ENCODE data around the gene NRXN2. TPM values are rescaled to one million over a fixed set of nuclear protein-coding genes. Genes with fewer than 3 reads are reported as not detected.

Gene NRXN2
- total RNA-seq, 1 donor from 2014 or later, result 2.2 TPM

- TF ChIP-seq EZH2 (IDR thresholded peaks at IDR 0.05), result no peak
- no peak for TF ChIP-seq EZH2phosphoT487 (IDR thresholded peaks at IDR 0.05)
- no peak for TF ChIP-seq CTCF (IDR thresholded peaks at IDR 0.05)
- Histone ChIP-seq H3K79me2 (ENCODE audit: low read depth) (no peaks in the 10 kb centered on the region), H3K9ac (no peak overlapping the region), H3F3A (ENCODE audit: low read depth) (peaks cover 5% of the 10 kb centered on the region), H3K36me3 (no peaks in the 10 kb centered on the region), H3K4me1 (peaks cover 6% of the 10 kb centered on the region), H3K4me3 (no peak overlapping the region), H3K9me3 (ENCODE audit: low read depth) (no peaks in the 10 kb centered on the region), H3K4me2 (no peak overlapping the region), H3K27me3 (peaks cover 18% of the 10 kb centered on the region), H2AFZ (replicated peaks) (no peak overlapping the region), H3K27ac (no peak overlapping the region), H4K20me1 (ENCODE audit: low read depth) (peaks cover 13% of the 10 kb centered on the region)
- Mint-ChIP-seq H3K27me3 (ENCODE audit: insufficient read depth, low read depth) (peaks cover 6% of the 10 kb centered on the region), H3K4me1 (peaks cover 17% of the 10 kb centered on the region), H3K27ac (no peak overlapping the region), H3K36me3 (peaks cover 10% of the 10 kb centered on the region), H3K9me3 (no peaks in the 10 kb centered on the region), H3K4me3 (no peak overlapping the region)
- no peak for DNase-seq (ENCODE audit: low spot score)
These were observed 90.3 kb downstream of the NRXN2 start for GRCh38 chr11:64632654-64633053.

- Histone ChIP-seq H3K4me2 (no peak overlapping the region), H2AFZ (replicated peaks) (no peak overlapping the region), H3K4me3 (no peak overlapping the region), H3K27me3 (peaks cover 18% of the 10 kb centered on the region), H3K9me3 (ENCODE audit: low read depth) (no peaks in the 10 kb centered on the region), H3F3A (ENCODE audit: low read depth) (peaks cover under 1% of the 10 kb centered on the region), H3K4me1 (peaks cover 6% of the 10 kb centered on the region), H3K79me2 (ENCODE audit: low read depth) (no peaks in the 10 kb centered on the region), H3K36me3 (no peaks in the 10 kb centered on the region), H4K20me1 (ENCODE audit: low read depth) (peaks cover 9% of the 10 kb centered on the region), H3K27ac (no peak overlapping the region), H3K9ac (no peak overlapping the region)
- H3K4me3 Mint-ChIP-seq, result no peak overlapping the region
- TF ChIP-seq EZH2phosphoT487 (IDR thresholded peaks at IDR 0.05) (no peak), CTCF (IDR thresholded peaks at IDR 0.05) (no peak), EZH2 (IDR thresholded peaks at IDR 0.05) (no peak)
- no peak overlapping the region for H3K27ac Mint-ChIP-seq
- DNase-seq (ENCODE audit: low spot score), result no peak
- no peaks in the 10 kb centered on the region for H3K9me3 Mint-ChIP-seq
- H3K27me3 Mint-ChIP-seq (ENCODE audit: insufficient read depth, low read depth), result peaks cover 6% of the 10 kb centered on the region
- peaks cover 10% of the 10 kb centered on the region for H3K36me3 Mint-ChIP-seq
- peaks cover 17% of the 10 kb centered on the region for H3K4me1 Mint-ChIP-seq
These were observed 90.8 kb downstream of the NRXN2 start for GRCh38 chr11:64632237-64632636.

- Histone ChIP-seq H4K20me1 (ENCODE audit: low read depth) (peaks cover 3% of the 10 kb centered on the region), H3K27ac (no peak overlapping the region), H3K9ac (no peak overlapping the region), H3K27me3 (peaks cover 18% of the 10 kb centered on the region), H2AFZ (replicated peaks) (no peak overlapping the region), H3F3A (ENCODE audit: low read depth) (peaks cover 5% of the 10 kb centered on the region), H3K4me2 (no peak overlapping the region), H3K36me3 (no peaks in the 10 kb centered on the region), H3K4me3 (no peak overlapping the region), H3K4me1 (peaks cover 7% of the 10 kb centered on the region), H3K9me3 (ENCODE audit: low read depth) (no peaks in the 10 kb centered on the region), H3K79me2 (ENCODE audit: low read depth) (no peaks in the 10 kb centered on the region)
- H3K4me1 Mint-ChIP-seq, result peaks cover 21% of the 10 kb centered on the region
- no peak for DNase-seq (ENCODE audit: low spot score)
- H3K9me3 Mint-ChIP-seq, result no peaks in the 10 kb centered on the region
- TF ChIP-seq EZH2 (IDR thresholded peaks at IDR 0.05) (no peak), EZH2phosphoT487 (IDR thresholded peaks at IDR 0.05) (no peak), CTCF (IDR thresholded peaks at IDR 0.05) (no peak)
- no peak overlapping the region for H3K27ac Mint-ChIP-seq
- peaks cover 6% of the 10 kb centered on the region for H3K27me3 Mint-ChIP-seq (ENCODE audit: insufficient read depth, low read depth)
- H3K4me3 Mint-ChIP-seq, result no peak overlapping the region
- peaks cover 10% of the 10 kb centered on the region for H3K36me3 Mint-ChIP-seq
These were observed 91.3 kb downstream of the NRXN2 start for GRCh38 chr11:64631675-64632074.
